Transverse colon (tissue), 4 donors: ENCODE results near the gene MRGPRD. TPM values are rescaled to one million over a fixed set of nuclear protein-coding genes. Genes with fewer than 3 reads are reported as not detected.

ENCODE experiments used
- DNase-seq: peaks from one replicate; pipeline ENCODE4 v3.0.0-alpha.2; 2019
- H3K27ac ChIP-seq, 4 donors: fragments of 200-600 bp; sonication (generic); 2 replicates each; pipeline ENCODE4 v1.5.1; 2016 to 2018; ENCODE audit warnings: inconsistent platforms in 4 of 4
- H3K27me3 ChIP-seq: fragments of 200-600 bp; sonication (generic); 2 replicates; pipeline ENCODE4 v1.5.1; 2017; ENCODE audit warnings: inconsistent platforms
- H3K36me3 ChIP-seq, 4 donors: fragments of 200-600 bp; sonication (generic); 2 replicates each; pipeline ENCODE4 v1.5.1; 2017 to 2019; ENCODE audit warnings: inconsistent platforms in 4 of 4
- H3K4me1 ChIP-seq, 4 donors: fragments of 200-600 bp; sonication (generic); 2 replicates each; pipeline ENCODE4 v1.5.1; 2017 to 2020; ENCODE audit warnings: inconsistent platforms in 4 of 4
- H3K4me3 ChIP-seq, 4 donors: fragments of 200-600 bp; sonication (generic); 1 replicate in 1 of 4; 2 replicates in 3 of 4; pipeline versions ENCODE4 v1.5.1 to v1.6.1; 2017 to 2019; ENCODE audit warnings: inconsistent platforms in 4 of 4
- H3K9me3 ChIP-seq, 2 donors: fragments of 200-600 bp; sonication (generic); 2 replicates each; pipeline ENCODE4 v1.5.1; 2017 to 2019; ENCODE audit warnings: inconsistent platforms in 2 of 2
- CTCF ChIP-seq, 5 experiments: fragments of 200-600 bp in 3 of 5; fragments of 450-650 bp in 2 of 5; sonication (generic) in 3 of 5; IDR thresholded peaks; 1 replicate in 2 of 5; 2 replicates in 3 of 5; pipeline ENCODE4 v1.5.1; 2016 to 2017; ENCODE audit warnings: antibody characterized with exemption in 5 of 5, inconsistent platforms in 3 of 5, mild to moderate bottlenecking in 2 of 5, moderate library complexity in 1 of 5
- EP300 ChIP-seq: sonication (generic); formaldehyde crosslinking; IDR thresholded peaks from one replicate; pipeline ENCODE4 v1.6.1; 2017; ENCODE audit warnings: antibody characterized with exemption, low read depth
- POLR2A ChIP-seq: fragments of 450-650 bp; IDR thresholded peaks from one replicate; pipeline ENCODE4 v1.6.1; 2016; ENCODE audit warnings: antibody characterized with exemption, mild to moderate bottlenecking, moderate library complexity
- POLR2AphosphoS5 ChIP-seq, 3 donors: sonication (generic); formaldehyde crosslinking; IDR thresholded peaks; one replicate each; pipeline ENCODE4 v1.6.1; 2016; ENCODE audit warnings: antibody characterized with exemption in 3 of 3
- WGBS, 2 donors: methylation state at CpG; one replicate each; pipeline ENCODE4 v1.1.5; 2018; ENCODE audit warnings: low coverage in 1 of 2; 5-methylcytosine and 5-hydroxymethylcytosine counted together
- in situ Hi-C, 4 donors: fragments of 200-750 bp; cut with MboI; loops; one replicate each; pipeline versions ENCODE4 v1.15.0 to v1.15.1; 2017; ENCODE audit warnings: low sequenced_read_pairs in 3 of 4, low pct_ligation_motif_present in 1 of 4, low pct_unique_long_range_greater_than_20kb in 1 of 4
- intact Hi-C: fragments of 100-400 bp; cut with DNase I; formaldehyde crosslinking; loops from one replicate; pipeline ENCODE4 v1.15.1; 2023; ENCODE audit warnings: low total_unique reads
- total RNA-seq, 4 donors: library from RNA; depleted of rRNA; stranded (reverse); fragments of >200 nt; gene quantifications; one replicate each; pipeline ENCODE4 v1.1.0, GENCODE V29; 2016

The MRGPRD gene
- total RNA-seq, 4 donors from 2014 or later, result not detected

- H3K4me1 ChIP-seq, result peaks cover 15 to 49% (median 34%) of the 10 kb centered on the region in 4 donors
- peak within 1 kb of the TSS; percentile 47 to 66 (median 50) for H3K4me3 ChIP-seq
- intact Hi-C loops, result loop anchor here (2.0 to 5.0 kb wide), 2 partner anchors 36 to 74 kb away; partner anchors contain the start of gene TPCN2
Observed at GRCh38 chr11:69013009-69013951, 32.5 kb upstream of the MRGPRD start, which contains the start of gene MRGPRF. MRGPRF (minus strand) TSS chr11:69013246; CDS start chr11:69009901, 3,345 bp downstream.

GRCh38 chr11:69012092-69013008, 31.6 kb upstream of the MRGPRD start:
- TF ChIP-seq CTCF (IDR thresholded peaks at IDR 0.05) (no peak), POLR2AphosphoS5 (IDR thresholded peaks at IDR 0.05) (no peak), POLR2A (no peak), EP300 (no peak)
- Histone ChIP-seq H3K4me3 (peak overlapping the region; percentile 47 to 66 (median 50)), H3K27ac (peak overlapping the region; percentile 87 to 98 (median 94)), H3K36me3 (no peaks in the 10 kb centered on the region), H3K9me3 (no peaks in the 10 kb centered on the region), H3K4me1 (peaks cover 21 to 58% (median 42%) of the 10 kb centered on the region in 4 donors), H3K27me3 (peaks cover 47% of the 10 kb centered on the region)
- WGBS, 2 donors, result 43% methylated on average over 21 of the region's 21 CpGs; no CpG with 5 or more reads in 1 of the 2 donors
- in situ Hi-C loops (no loop called here), intact Hi-C loops (loop anchor here (2.0 to 5.0 kb wide), 2 partner anchors 36 to 75 kb away; partner anchors contain the start of gene TPCN2)
- DNase-seq, result no peak

More at GRCh38 chr11:69013009-69013951, 32.5 kb upstream of the MRGPRD start, which contains the start of gene MRGPRF:
- in situ Hi-C loops, result no loop called here
- Histone ChIP-seq H3K9me3 (no peaks in the 10 kb centered on the region), H3K27ac (peak within 1 kb of the TSS; percentile 87 to 98 (median 94)), H3K36me3 (no peaks in the 10 kb centered on the region), H3K27me3 (peaks cover 47% of the 10 kb centered on the region)
- TF ChIP-seq CTCF (IDR thresholded peaks at IDR 0.05) (peak; percentile 28 to 67 (median 44)), POLR2AphosphoS5 (IDR thresholded peaks at IDR 0.05) (peak; percentile 79 to 90 (median 83)), POLR2A (peak; percentile 59), EP300 (no peak)
- WGBS, 2 donors, result 19% methylated on average over 37 of the region's 43 CpGs; no CpG with 5 or more reads in 1 of the 2 donors
- DNase-seq, result peak; percentile 87

GRCh38 chr11:69011624-69012091, 30.9 kb upstream of the MRGPRD start:
- peak overlapping the region; percentile 47 to 66 (median 50) for H3K4me3 ChIP-seq
- H3K27ac ChIP-seq, result peak overlapping the region; percentile 87 to 98 (median 94)
- H3K9me3 ChIP-seq, result no peaks in the 10 kb centered on the region
- intact Hi-C loops, result loop anchor here (2.0 to 5.0 kb wide), 2 partner anchors 37 to 76 kb away; partner anchors contain the start of gene TPCN2
- peaks cover 47% of the 10 kb centered on the region for H3K27me3 ChIP-seq
- peaks cover 21 to 64% (median 43%) of the 10 kb centered on the region in 4 donors for H3K4me1 ChIP-seq
- no peak for TF ChIP-seq EP300
- no peak for TF ChIP-seq POLR2A
- TF ChIP-seq CTCF (IDR thresholded peaks at IDR 0.05), result no peak
- TF ChIP-seq POLR2AphosphoS5 (IDR thresholded peaks at IDR 0.05), result no peak
- WGBS, 2 donors, result 49% methylated on average over 9 of the region's 9 CpGs; no CpG with 5 or more reads in 1 of the 2 donors
- no peaks in the 10 kb centered on the region for H3K36me3 ChIP-seq
- DNase-seq, result no peak
- in situ Hi-C loops, result no loop called here
